Activated naive CD4-positive, alpha-beta T cell treated with anti-CD3 and anti-CD28 coated beads, Interleukin-2, amount 10 ng/mL, durations not matched to agents 7 days and 5 days (primary cell): ENCODE results near the gene ULK4.
"Not testable (repeated sequence)": the region's sequence is repeated elsewhere in the genome, so short reads cannot be mapped to it uniquely, and the experiment has no call there.

Experiments
- CTCF ChIA-PET: fragments of 350-600 bp; sonication (Branson Sonifier 250); formaldehyde crosslinking; loops from one replicate; lab custom pipeline; 2021; ENCODE audit warnings: antibody characterized with exemption; lab: Charles Lee
- DNase-seq: peaks from one replicate; pipeline ENCODE4 v3.0.0-alpha.2; 2020
- H3K27ac Mint-ChIP-seq: one replicate; pipeline ENCODE4 v1.8.0; 2021; ENCODE audit warnings: mild to moderate bottlenecking, moderate library complexity, mixed read lengths
- H3K27me3 Mint-ChIP-seq: one replicate; pipeline ENCODE4 v1.8.0; 2021; ENCODE audit warnings: mild to moderate bottlenecking, mixed read lengths
- H3K36me3 Mint-ChIP-seq: one replicate; pipeline ENCODE4 v1.8.0; 2021; ENCODE audit warnings: mixed read lengths
- H3K4me1 Mint-ChIP-seq: one replicate; pipeline ENCODE4 v1.8.0; 2021; ENCODE audit warnings: mixed read lengths
- H3K4me3 Mint-ChIP-seq: one replicate; pipeline ENCODE4 v1.8.0; 2021; ENCODE audit warnings: mild to moderate bottlenecking, moderate library complexity, mixed read lengths
- H3K9me3 Mint-ChIP-seq: one replicate; pipeline ENCODE4 v1.8.0; 2021; ENCODE audit warnings: mixed read lengths

The ULK4 gene

DNA sequence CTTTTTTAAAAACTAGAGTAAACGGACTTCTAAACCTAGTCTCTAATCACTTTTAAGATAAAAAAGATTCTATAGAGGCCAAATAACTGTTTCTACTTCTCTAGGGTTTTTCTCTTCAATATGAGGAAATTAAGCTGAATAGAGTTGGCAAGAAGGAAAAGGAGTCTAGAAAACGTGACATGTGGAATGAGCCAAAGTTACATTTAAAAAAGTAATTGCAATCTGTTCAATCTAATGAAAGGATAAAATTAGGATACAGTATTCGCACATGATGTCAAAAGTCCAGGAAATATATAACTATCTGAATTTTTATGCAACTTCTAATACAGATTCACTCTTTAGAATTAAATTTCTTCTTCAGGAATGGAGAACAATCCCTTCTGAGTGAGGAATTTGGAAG is 300.1 kb downstream of the ULK4 start:
- Mint-ChIP-seq H3K4me1 (no peaks in the 10 kb centered on the region), H3K4me3 (no peak overlapping the region), H3K27ac (no peak overlapping the region), H3K36me3 (peaks cover 5% of the 10 kb centered on the region), H3K27me3 (no peaks in the 10 kb centered on the region), H3K9me3 (peaks cover 11% of the 10 kb centered on the region)
- no peak for DNase-seq
- CTCF ChIA-PET: no interaction called here

GRCh38 chr3:41660510-41660909 is 301.4 kb downstream of the ULK4 start:
- Mint-ChIP-seq H3K4me1 (no peaks in the 10 kb centered on the region), H3K27me3 (no peaks in the 10 kb centered on the region), H3K36me3 (peaks cover 1% of the 10 kb centered on the region), H3K27ac (no peak overlapping the region), H3K9me3 (peaks cover 4% of the 10 kb centered on the region), H3K4me3 (no peak overlapping the region)
- no peak for DNase-seq
- CTCF ChIA-PET: no interaction called here

- Mint-ChIP-seq H3K27me3 (no peaks in the 10 kb centered on the region), H3K27ac (no peak overlapping the region), H3K9me3 (peaks cover 4% of the 10 kb centered on the region), H3K4me1 (no peaks in the 10 kb centered on the region), H3K36me3 (no peaks in the 10 kb centered on the region), H3K4me3 (no peak overlapping the region)
- DNase-seq: no peak
- CTCF ChIA-PET: no interaction called here
Measured at GRCh38 chr3:41653571-41654239, 308.2 kb downstream of the ULK4 start.

DNA sequence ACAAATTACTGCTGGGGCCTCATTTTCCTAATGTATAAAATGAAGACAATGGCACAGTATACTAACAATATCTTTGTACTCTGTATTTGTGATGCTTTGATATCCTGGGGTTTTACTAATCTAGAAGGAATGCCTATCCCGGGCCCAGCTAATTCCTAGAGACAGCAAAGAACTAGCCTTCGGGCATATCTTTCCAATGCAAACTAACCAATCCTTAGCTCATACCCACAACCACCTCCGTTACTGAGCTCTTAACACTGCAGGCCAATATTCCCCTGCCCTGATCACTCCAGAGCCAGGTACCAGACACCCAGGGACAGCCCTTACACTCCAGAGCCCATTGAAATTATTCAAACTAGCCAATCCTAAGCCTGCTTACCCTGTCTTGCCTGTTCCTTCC is 309.0 kb downstream of the ULK4 start:
- H3K4me1 Mint-ChIP-seq: no peaks in the 10 kb centered on the region
- CTCF ChIA-PET: no interaction called here

GRCh38 chr3:41652506-41652905 is 309.4 kb downstream of the ULK4 start:
- no peak overlapping the region for H3K4me3 Mint-ChIP-seq
- DNase-seq: no peak
- no peaks in the 10 kb centered on the region for H3K4me1 Mint-ChIP-seq
- H3K27ac Mint-ChIP-seq: no peak overlapping the region
- peaks cover 2% of the 10 kb centered on the region for H3K36me3 Mint-ChIP-seq
- no peaks in the 10 kb centered on the region for H3K27me3 Mint-ChIP-seq
- H3K9me3 Mint-ChIP-seq: peaks cover 8% of the 10 kb centered on the region
- CTCF ChIA-PET: no interaction called here

More for the DNA sequence above, 309.0 kb downstream of the ULK4 start:
- H3K4me3 Mint-ChIP-seq: no peak overlapping the region
- peaks cover 2% of the 10 kb centered on the region for H3K36me3 Mint-ChIP-seq
- H3K27me3 Mint-ChIP-seq: no peaks in the 10 kb centered on the region
- no peak for DNase-seq
- peaks cover 8% of the 10 kb centered on the region for H3K9me3 Mint-ChIP-seq
- no peak overlapping the region for H3K27ac Mint-ChIP-seq

DNA sequence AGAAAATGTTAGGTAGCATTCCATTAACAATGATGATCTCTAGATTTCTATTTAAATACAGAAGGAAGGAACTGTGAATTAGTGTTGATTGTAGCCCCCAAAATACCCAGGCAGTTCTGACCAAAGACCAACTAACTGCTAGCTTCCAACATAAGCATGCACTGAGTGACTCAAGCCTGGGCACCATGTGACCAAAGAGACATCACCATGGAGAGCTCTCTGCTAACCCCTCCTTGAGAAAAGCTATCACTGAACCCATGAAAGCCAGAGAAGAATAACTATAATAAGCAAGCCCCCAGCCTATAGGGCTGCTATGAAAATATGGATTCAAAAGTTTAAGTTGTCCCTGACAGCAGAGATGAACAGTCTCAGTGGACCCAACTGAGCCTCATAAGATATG is 310.2 kb downstream of the ULK4 start:
- CTCF ChIA-PET: no interaction called here
- H3K4me1 Mint-ChIP-seq: no peaks in the 10 kb centered on the region
- no peaks in the 10 kb centered on the region for H3K27me3 Mint-ChIP-seq
- peaks cover 2% of the 10 kb centered on the region for H3K36me3 Mint-ChIP-seq
- no peak overlapping the region for H3K4me3 Mint-ChIP-seq
- peaks cover 8% of the 10 kb centered on the region for H3K9me3 Mint-ChIP-seq
- DNase-seq: no peak
- no peak overlapping the region for H3K27ac Mint-ChIP-seq

GRCh38 chr3:41650406-41650805 is 311.5 kb downstream of the ULK4 start:
- Mint-ChIP-seq H3K4me3 (no peak overlapping the region), H3K4me1 (no peaks in the 10 kb centered on the region), H3K9me3 (peaks cover 8% of the 10 kb centered on the region), H3K27me3 (no peaks in the 10 kb centered on the region), H3K36me3 (peaks cover 2% of the 10 kb centered on the region), H3K27ac (no peak overlapping the region)
- no peak for DNase-seq
- CTCF ChIA-PET: no interaction called here

DNA sequence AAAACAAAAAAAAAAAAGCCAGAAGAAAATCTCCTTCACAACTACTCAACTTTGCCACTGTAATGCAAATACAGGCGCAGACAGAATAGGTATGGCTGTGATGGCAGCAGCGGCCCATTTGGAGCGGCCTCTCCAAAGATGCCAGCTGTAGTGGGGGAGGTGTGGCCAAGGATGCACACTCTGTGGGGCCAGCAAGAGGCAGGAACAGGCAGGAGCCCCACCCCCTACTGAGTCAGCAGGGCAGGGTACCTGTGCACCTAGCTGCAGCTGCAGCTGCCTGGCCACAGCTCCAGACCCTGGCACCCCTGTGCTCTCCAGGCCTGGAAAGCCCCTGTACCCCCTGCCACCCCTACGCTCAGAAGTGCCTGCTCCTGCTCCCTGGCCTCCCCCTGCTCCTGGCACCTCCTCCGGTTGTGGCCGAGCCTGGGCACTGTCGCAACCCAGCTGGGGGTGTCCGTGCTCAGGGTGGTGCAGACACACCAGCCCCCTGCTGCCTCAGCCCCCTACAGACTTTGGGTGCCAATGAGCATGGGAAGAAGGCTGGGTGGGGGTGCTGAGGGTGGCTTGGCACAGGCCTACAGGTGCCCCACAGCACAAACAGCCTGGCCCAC is 312.7 kb downstream of the ULK4 start:
- Mint-ChIP-seq H3K27me3 (no peaks in the 10 kb centered on the region), H3K4me3 (no peak overlapping the region), H3K9me3 (peaks cover 8% of the 10 kb centered on the region), H3K4me1 (no peaks in the 10 kb centered on the region), H3K36me3 (peaks cover 2% of the 10 kb centered on the region), H3K27ac (no peak overlapping the region)
- DNase-seq: no peak
- CTCF ChIA-PET: no interaction called here

DNA sequence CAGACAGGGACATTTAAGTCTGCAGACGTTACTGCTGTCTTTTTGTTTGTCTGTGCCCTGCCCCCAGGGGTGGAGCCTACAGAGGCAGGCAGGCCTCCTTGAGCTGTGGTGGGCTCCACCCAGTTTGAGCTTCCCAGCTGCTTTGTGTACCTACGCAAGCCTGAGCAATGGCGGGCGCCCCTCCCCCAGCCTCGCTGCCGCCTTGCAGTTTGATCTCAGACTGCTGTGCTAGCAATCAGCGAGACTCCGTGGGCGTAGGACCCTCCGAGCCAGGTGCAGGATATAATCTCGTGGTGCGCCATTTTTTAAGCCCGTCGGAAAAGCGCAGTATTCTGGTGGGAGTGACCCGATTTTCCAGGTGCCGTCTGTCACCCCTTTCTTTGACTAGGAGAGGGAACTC is 314.2 kb downstream of the ULK4 start:
- not testable (repeated sequence) for H3K4me1 Mint-ChIP-seq, H3K36me3 Mint-ChIP-seq

GRCh38 chr3:41640076-41640475 is 321.8 kb downstream of the ULK4 start:
- no peak for DNase-seq
- H3K27ac Mint-ChIP-seq: no peak overlapping the region

More for the DNA sequence above, 314.2 kb downstream of the ULK4 start:
- H3K27me3 Mint-ChIP-seq, H3K4me3 Mint-ChIP-seq, H3K27ac Mint-ChIP-seq, DNase-seq, H3K9me3 Mint-ChIP-seq, CTCF ChIA-PET: not testable (repeated sequence)

GRCh38 chr3:41638381-41638780 is 323.5 kb downstream of the ULK4 start:
- CTCF ChIA-PET: no interaction called here
- H3K4me3 Mint-ChIP-seq: no peak overlapping the region
- no peaks in the 10 kb centered on the region for H3K9me3 Mint-ChIP-seq
- no peak overlapping the region for H3K27ac Mint-ChIP-seq
- no peaks in the 10 kb centered on the region for H3K36me3 Mint-ChIP-seq
- no peaks in the 10 kb centered on the region for H3K4me1 Mint-ChIP-seq
- no peak for DNase-seq
- no peaks in the 10 kb centered on the region for H3K27me3 Mint-ChIP-seq

More at GRCh38 chr3:41640076-41640475, 321.8 kb downstream of the ULK4 start:
- CTCF ChIA-PET: no interaction called here
- H3K4me1 Mint-ChIP-seq: no peaks in the 10 kb centered on the region
- H3K27me3 Mint-ChIP-seq: no peaks in the 10 kb centered on the region
- no peaks in the 10 kb centered on the region for H3K36me3 Mint-ChIP-seq
- no peaks in the 10 kb centered on the region for H3K9me3 Mint-ChIP-seq
- H3K4me3 Mint-ChIP-seq: no peak overlapping the region

DNA sequence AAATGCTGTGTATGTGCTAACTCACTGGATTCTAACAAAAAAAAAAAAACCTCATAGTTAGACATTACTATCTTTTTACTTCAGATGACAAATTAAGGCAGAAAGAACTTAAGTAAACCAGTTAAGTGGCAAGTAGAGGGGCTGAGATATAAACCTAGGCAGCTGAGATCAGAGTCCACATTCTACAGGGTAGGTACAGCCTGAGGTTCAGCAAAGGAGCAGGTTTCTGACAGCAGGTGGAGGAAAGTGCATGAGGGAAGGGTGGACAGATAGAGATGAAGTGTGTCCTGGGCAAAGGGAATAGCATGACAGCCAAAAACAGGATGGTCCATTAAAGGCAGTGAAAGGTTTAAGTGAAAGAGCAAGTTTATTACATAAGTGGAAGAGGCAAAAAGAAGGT is 329.2 kb downstream of the ULK4 start:
- H3K4me3 Mint-ChIP-seq: no peak overlapping the region
- H3K9me3 Mint-ChIP-seq: no peaks in the 10 kb centered on the region
- no peaks in the 10 kb centered on the region for H3K36me3 Mint-ChIP-seq
- CTCF ChIA-PET: no interaction called here
- H3K27ac Mint-ChIP-seq: no peak overlapping the region
- no peaks in the 10 kb centered on the region for H3K4me1 Mint-ChIP-seq
- no peak for DNase-seq
- H3K27me3 Mint-ChIP-seq: no peaks in the 10 kb centered on the region

DNA sequence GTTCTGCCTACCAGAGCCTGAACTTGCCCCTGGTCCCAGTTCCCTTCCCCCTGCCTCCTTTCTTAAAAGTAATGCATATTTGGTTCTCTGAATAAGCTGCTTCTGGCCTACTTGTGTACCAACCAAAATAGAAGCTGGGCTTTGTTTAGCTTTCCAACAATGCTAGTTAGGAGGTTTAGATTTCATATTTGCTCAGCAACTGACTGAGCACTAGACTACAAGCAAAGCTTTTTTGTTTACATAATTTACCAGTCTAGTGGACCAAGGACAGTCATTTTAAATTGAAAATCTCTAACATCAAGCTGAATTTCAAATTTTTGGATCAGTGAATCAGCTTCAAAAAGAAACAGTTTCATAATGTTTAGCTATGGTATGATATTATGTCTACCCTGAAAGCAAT is 331.2 kb downstream of the ULK4 start:
- Mint-ChIP-seq H3K4me1 (no peaks in the 10 kb centered on the region), H3K27ac (no peak overlapping the region), H3K36me3 (no peaks in the 10 kb centered on the region), H3K9me3 (no peaks in the 10 kb centered on the region), H3K4me3 (no peak overlapping the region), H3K27me3 (no peaks in the 10 kb centered on the region)
- DNase-seq: no peak
- CTCF ChIA-PET: no interaction called here

- Mint-ChIP-seq H3K4me1 (no peaks in the 10 kb centered on the region), H3K27ac (no peak overlapping the region), H3K27me3 (no peaks in the 10 kb centered on the region), H3K4me3 (no peak overlapping the region), H3K36me3 (no peaks in the 10 kb centered on the region), H3K9me3 (no peaks in the 10 kb centered on the region)
- CTCF ChIA-PET: no interaction called here
- DNase-seq: no peak
Measured at GRCh38 chr3:41629986-41630385, 331.9 kb downstream of the ULK4 start.

DNA sequence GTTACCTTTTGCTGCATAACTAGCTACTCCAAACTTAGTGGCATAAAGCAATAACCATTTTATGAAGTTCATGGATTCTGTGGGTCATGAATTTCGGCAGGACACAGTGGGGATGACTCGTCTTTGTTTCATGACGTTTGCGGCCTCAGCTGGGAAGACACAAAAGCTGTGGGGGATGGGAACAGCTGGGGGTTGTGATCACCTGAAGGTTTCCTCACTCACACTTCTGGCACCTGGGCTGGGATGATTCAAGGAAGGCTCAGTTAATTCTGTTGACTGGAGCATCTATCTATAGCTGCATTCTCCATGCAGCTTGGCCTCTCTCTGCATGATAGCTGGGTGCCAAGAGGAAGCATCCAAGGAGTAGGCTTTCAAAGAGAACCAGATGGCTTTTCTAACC is 332.8 kb downstream of the ULK4 start:
- no peak overlapping the region for H3K4me3 Mint-ChIP-seq
- CTCF ChIA-PET: no interaction called here

More for the DNA sequence above, 332.8 kb downstream of the ULK4 start:
- Mint-ChIP-seq H3K36me3 (no peaks in the 10 kb centered on the region), H3K27ac (no peak overlapping the region), H3K9me3 (no peaks in the 10 kb centered on the region), H3K27me3 (no peaks in the 10 kb centered on the region), H3K4me1 (no peaks in the 10 kb centered on the region)
- no peak for DNase-seq
